Head of caudate nucleus (tissue), 42 donors: ENCODE data around the gene MCCD1.
"Not testable (repeated sequence)": the region's sequence is repeated elsewhere in the genome, so short reads cannot be mapped to it uniquely, and the experiment has no call there.

Source experiments
- DNase-seq, 42 donors: peaks; one replicate each; pipeline versions ENCODE4 v3.0.0 to v3.0.0-alpha.2; 2020 to 2021; ENCODE audit warnings: mixed read lengths in 7 of 42
- intact Hi-C: fragments of 100-400 bp; cut with DNase I; formaldehyde crosslinking; loops from one replicate; pipeline ENCODE4 v1.15.0; 2022

The MCCD1 gene

GRCh38 chr6:31502586-31502985 lies 26.2 kb upstream of the MCCD1 start:
- intact Hi-C loops, result no loop called here
- no peak for DNase-seq

GRCh38 chr6:31509036-31509435 lies 19.7 kb upstream of the MCCD1 start:
- DNase-seq, intact Hi-C loops: not testable (repeated sequence)

- DNase-seq, result no peak
- intact Hi-C loops, result no loop called here
Measured at GRCh38 chr6:31510007-31510406, 18.8 kb upstream of the MCCD1 start.

- intact Hi-C loops, result no loop called here
- DNase-seq, result no peak
Measured at GRCh38 chr6:31513456-31514165, 15.2 kb upstream of the MCCD1 start.

- intact Hi-C loops, result no loop called here
- DNase-seq, result no peak
Measured at GRCh38 chr6:31521835-31522234, 6.9 kb upstream of the MCCD1 start.

GRCh38 chr6:31525553-31525931 lies 3.2 kb upstream of the MCCD1 start:
- intact Hi-C loops, result no loop called here
- no peak for DNase-seq

- intact Hi-C loops, result no loop called here
- DNase-seq, result no peak
Measured at GRCh38 chr6:31525932-31526591, 2.7 kb upstream of the MCCD1 start.

GRCh38 chr6:31528307-31528777 lies 420 bp upstream of the MCCD1 start:
- intact Hi-C loops, result no loop called here
- DNase-seq, result no peak

GRCh38 chr6:31529329-31530150 lies 778 bp downstream of the MCCD1 start:
- DNase-seq, result no peak
- intact Hi-C loops, result no loop called here

GRCh38 chr6:31530659-31531058 lies 1.9 kb downstream of the MCCD1 start:
- intact Hi-C loops, result no loop called here
- no peak for DNase-seq

GRCh38 chr6:31531162-31531561 lies 2.4 kb downstream of the MCCD1 start:
- intact Hi-C loops, result no loop called here

GRCh38 chr6:31531771-31532643 lies 3.2 kb downstream of the MCCD1 start:
- DNase-seq, result no peak
- intact Hi-C loops, result no loop called here

More at GRCh38 chr6:31531162-31531561, 2.4 kb downstream of the MCCD1 start:
- no peak for DNase-seq

GRCh38 chr6:31532644-31533454 lies 4.1 kb downstream of the MCCD1 start:
- intact Hi-C loops, result no loop called here
- DNase-seq, result no peak

GRCh38 chr6:31533455-31533841 lies 4.7 kb downstream of the MCCD1 start:
- intact Hi-C loops, result no loop called here
- no peak for DNase-seq

- intact Hi-C loops, result no loop called here
- no peak for DNase-seq
Measured at GRCh38 chr6:31534011-31534410, 5.2 kb downstream of the MCCD1 start.

GRCh38 chr6:31534521-31535040 lies 5.8 kb downstream of the MCCD1 start:
- intact Hi-C loops, result no loop called here
- DNase-seq, result no peak

GRCh38 chr6:31535538-31536324 lies 7.0 kb downstream of the MCCD1 start:
- DNase-seq, result no peak
- intact Hi-C loops, result no loop called here
